Cardiac fibroblast (primary cell): ENCODE results near the gene CNP.
A peak's percentile ranks its signal among the peaks of the same experiment; 100 is the strongest.

Experiments
- DNase-seq, 2 donors: peaks; one replicate each; pipeline versions ENCODE4 v3.0.0 to v3.0.0-alpha.2; 2010; ENCODE audit warnings: low read depth in 2 of 2
- H3K4me3 ChIP-seq, 2 donors: replicated peaks in 1 of 2; 1 replicate in 1 of 2; 2 replicates in 1 of 2; pipeline ENCODE4 v1.5.1; 2011; ENCODE audit warnings: low read depth in 2 of 2, low read length in 2 of 2, mild to moderate bottlenecking in 2 of 2, moderate library complexity in 1 of 2
- TF ChIP-seq, protein P1 (sequence below): IDR thresholded peaks from one replicate; pipeline ENCODE4 v1.5.1; 2011; ENCODE audit warnings: low read depth, mild to moderate bottlenecking, low read length, inconsistent platforms

Gene CNP

DNA sequence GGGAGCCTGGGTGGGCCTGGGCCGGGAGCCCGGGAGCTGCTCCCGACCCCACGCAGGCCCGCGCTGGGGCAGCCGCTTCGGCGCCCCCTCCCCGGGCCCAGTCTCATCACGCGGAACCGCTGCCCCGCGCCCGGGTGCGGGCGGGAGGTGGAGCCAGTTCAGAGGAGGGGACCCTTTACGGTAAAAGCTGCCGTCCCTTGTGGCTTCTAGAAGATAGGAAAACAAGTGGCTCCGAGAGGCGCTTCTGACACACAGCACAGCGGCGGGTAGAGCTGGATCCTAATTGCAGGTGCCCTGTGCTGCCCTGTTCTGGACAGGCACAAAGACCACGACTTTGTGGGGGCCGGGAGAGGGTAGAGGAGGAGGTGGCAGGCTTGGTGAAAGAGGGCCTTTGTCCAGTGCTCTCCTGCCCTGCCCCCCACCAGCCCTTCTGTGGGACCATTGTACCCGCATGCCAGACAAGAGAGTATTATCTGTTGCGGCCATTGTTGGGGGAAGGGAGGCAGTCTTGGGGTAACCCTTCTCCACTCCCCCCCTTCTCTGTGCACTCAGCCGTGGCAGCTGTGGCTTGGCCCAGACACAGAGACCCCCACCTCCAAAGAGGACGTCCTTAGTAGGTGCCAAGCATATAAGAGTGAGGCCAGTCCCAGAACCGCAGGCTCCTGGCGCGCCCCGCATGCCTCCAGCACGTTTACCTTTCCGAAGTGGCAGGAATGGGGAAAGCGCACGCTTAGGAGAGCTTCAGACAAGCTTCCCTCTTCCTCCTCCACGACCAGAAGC lies 736 bp downstream of the CNP start:
- peak; percentile 27 to 30 for DNase-seq
- peak overlapping the region; percentile 85 to 92 for H3K4me3 ChIP-seq
- TF ChIP-seq, protein P1, sequence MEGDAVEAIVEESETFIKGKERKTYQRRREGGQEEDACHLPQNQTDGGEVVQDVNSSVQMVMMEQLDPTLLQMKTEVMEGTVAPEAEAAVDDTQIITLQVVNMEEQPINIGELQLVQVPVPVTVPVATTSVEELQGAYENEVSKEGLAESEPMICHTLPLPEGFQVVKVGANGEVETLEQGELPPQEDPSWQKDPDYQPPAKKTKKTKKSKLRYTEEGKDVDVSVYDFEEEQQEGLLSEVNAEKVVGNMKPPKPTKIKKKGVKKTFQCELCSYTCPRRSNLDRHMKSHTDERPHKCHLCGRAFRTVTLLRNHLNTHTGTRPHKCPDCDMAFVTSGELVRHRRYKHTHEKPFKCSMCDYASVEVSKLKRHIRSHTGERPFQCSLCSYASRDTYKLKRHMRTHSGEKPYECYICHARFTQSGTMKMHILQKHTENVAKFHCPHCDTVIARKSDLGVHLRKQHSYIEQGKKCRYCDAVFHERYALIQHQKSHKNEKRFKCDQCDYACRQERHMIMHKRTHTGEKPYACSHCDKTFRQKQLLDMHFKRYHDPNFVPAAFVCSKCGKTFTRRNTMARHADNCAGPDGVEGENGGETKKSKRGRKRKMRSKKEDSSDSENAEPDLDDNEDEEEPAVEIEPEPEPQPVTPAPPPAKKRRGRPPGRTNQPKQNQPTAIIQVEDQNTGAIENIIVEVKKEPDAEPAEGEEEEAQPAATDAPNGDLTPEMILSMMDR: no peak

DNA sequence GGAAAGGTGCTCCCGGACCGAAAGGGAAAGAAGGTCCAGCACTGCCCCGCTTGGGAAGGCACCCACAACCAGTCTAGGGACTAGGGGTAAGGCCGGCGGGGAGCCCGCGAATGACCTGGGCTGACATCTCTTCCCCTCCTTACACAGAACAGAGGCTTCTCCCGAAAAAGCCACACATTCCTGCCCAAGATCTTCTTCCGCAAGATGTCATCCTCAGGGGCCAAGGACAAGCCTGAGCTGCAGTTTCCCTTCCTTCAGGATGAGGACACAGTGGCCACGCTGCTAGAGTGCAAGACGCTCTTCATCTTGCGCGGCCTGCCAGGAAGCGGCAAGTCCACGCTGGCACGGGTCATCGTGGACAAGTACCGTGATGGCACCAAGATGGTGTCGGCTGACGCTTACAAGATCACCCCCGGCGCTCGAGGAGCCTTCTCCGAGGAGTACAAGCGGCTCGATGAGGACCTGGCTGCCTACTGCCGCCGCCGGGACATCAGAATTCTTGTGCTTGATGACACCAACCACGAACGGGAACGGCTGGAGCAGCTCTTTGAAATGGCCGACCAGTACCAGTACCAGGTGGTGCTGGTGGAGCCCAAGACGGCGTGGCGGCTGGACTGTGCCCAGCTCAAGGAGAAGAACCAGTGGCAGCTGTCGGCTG lies 1.5 kb downstream of the CNP start:
- no peak for DNase-seq
- TF ChIP-seq, protein P1: no peak
- peak overlapping the region; percentile 85 to 92 for H3K4me3 ChIP-seq

DNA sequence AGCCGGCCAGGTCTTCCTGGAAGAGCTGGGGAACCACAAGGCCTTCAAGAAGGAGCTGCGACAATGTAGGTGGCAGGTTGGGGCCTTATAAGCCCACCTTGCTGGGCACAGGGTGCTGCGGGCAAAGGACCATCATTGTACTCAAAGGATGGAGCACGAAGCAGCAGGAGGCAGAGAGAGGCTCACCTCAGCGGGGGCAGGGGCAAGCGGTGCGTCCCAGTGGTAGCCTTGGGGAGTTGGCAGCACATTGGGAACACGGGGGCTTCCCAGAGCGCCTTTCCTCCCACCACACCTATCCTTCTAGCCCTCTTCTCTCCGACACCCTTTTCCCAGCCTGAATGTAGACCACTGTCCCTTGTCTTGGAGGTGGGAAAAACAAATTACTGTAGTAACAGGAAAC lies 2.1 kb downstream of the CNP start:
- H3K4me3 ChIP-seq: no peak overlapping the region
- DNase-seq: no peak
- TF ChIP-seq, protein P1: no peak

DNA sequence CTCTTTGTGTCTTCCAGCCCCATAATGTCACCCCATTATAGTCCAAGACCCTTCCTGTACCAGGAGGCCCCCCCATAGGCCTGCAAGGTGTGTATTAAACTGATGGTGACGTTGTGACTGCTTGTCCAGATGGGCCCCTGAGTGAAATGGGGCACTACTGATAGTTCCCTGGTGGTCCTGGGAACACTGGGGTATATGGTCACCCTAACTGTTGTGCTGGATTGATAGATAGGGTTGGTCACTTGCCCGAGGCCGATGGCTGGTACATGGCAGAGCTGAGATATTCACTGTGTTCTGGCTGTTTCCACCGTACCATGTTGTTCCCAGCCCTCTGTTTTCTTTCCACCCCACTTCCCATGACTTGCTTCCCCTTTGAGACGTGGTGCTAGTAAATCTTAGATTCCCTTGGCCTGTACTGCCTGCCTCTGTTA lies 4.3 kb downstream of the CNP start:
- TF ChIP-seq, protein P1: no peak
- DNase-seq: no peak
- no peak overlapping the region for H3K4me3 ChIP-seq

DNA sequence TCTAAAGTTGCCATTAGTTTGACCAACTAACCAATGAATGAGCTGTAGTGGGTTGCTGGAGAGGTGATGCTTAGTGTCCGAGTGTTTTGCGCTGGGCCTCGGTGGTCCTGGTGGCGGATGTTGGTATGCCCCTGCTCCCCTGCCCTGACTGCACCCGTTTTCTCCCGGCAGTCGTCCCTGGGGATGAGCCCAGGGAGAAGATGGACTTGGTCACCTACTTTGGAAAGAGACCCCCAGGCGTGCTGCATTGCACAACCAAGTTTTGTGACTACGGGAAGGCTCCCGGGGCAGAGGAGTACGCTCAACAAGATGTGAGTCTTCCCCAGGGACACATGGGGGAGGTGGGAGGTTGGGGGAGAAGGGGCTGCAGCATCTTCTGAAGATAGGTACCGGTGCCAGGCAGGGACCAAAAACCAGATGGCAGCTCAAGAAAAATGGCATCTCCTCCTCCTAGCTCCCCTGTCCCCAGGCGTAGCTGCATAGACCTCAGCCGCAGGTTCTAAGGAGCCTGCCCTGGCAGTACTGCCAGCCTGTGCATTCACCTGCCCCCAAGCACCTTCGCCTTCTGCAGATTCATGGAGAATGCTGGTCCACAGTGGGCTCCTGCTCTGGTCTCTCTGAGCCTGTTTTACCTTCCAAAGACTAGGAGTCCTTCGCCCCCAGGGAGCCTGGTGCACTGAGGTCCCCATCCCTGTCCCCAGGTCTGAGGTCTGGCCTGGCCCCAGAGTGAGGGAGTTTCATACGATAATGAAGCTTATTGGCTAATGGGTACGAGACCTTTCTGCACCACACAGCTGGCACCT lies 5.3 kb downstream of the CNP start:
- no peak overlapping the region for H3K4me3 ChIP-seq
- DNase-seq: no peak
- TF ChIP-seq, protein P1: no peak

DNA sequence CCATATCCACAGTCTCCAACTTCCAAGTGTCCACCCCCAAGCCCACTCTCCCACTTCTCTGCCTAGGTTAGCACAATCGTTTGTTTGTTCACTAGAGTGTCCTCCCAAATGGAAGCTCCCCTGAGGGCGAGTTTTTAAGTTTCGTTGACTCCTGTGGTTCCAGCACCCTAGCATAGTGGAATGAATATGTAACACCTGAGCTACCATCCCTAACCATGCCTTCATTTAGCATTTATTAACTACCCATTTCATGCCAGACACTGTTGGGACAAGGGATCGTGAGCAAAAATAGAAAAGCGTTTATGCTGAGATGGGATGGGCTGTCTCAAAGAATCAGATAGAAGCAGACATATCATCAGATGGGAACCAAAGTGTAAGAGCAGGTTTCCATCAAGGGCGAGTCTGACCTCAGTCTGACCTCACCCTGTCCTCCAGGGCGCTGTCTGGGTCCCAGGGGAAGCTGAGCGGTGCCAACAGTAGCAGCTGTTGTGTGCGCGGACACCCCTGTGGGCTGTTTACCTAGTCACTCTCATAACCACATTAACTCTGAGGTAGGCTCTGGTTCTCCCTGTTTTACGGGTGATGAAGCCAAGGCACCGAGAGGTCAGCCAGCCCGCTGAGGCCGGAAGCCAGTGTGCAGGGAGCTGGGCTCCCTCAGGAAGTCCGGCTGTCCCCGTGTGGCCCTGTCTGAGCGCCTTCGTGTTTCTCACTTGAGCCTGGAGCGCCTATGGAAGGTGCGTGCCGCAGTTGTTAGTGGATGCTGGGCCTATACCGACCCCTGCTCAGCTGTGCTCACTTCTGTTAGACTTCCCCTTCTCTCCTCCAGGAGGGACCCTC lies 6.2 kb downstream of the CNP start:
- H3K4me3 ChIP-seq: no peak overlapping the region
- DNase-seq: peak in 1 of 2 donors; percentile 76
- TF ChIP-seq, protein P1: no peak
